ENCODE results near the gene ZNF768.
A peak's percentile ranks its signal among the peaks of the same experiment; 100 is the strongest.

ZNF768 gene

GRCh38 chr16:30565984-30566383 is 39.6 kb upstream of the ZNF768 start:
- H3K36me3 ChIP-seq (ENCODE audit: control insufficient read depth, insufficient read depth, low read length): no peaks in the 10 kb centered on the region
- no peak overlapping the region for H3K4me3 ChIP-seq (ENCODE audit: low read depth, low read length)
- no peak overlapping the region for H3K27ac ChIP-seq (ENCODE audit: low read depth, low read length)
- no peaks in the 10 kb centered on the region for H3K27me3 ChIP-seq (ENCODE audit: control insufficient read depth, insufficient read depth, low read length)
- peaks cover 8% of the 10 kb centered on the region for H3K4me1 ChIP-seq (ENCODE audit: control insufficient read depth, insufficient read depth, low read length)
- H3K9ac ChIP-seq (ENCODE audit: low read depth, low read length): no peak overlapping the region
- no peaks in the 10 kb centered on the region for H3K9me3 ChIP-seq (ENCODE audit: control insufficient read depth, insufficient read depth, low read length)

GRCh38 chr16:30565526-30565925 is 39.2 kb upstream of the ZNF768 start:
- H3K27ac ChIP-seq (ENCODE audit: low read depth, low read length): no peak overlapping the region
- no peaks in the 10 kb centered on the region for H3K9me3 ChIP-seq (ENCODE audit: control insufficient read depth, insufficient read depth, low read length)
- H3K27me3 ChIP-seq (ENCODE audit: control insufficient read depth, insufficient read depth, low read length): no peaks in the 10 kb centered on the region
- H3K4me3 ChIP-seq (ENCODE audit: low read depth, low read length): no peak overlapping the region
- no peaks in the 10 kb centered on the region for H3K36me3 ChIP-seq (ENCODE audit: control insufficient read depth, insufficient read depth, low read length)
- no peak overlapping the region for H3K9ac ChIP-seq (ENCODE audit: low read depth, low read length)
- peaks cover 5% of the 10 kb centered on the region for H3K4me1 ChIP-seq (ENCODE audit: control insufficient read depth, insufficient read depth, low read length)

- Histone ChIP-seq H3K4me3 (ENCODE audit: low read depth, low read length) (no peak overlapping the region), H3K27ac (ENCODE audit: low read depth, low read length) (no peak overlapping the region), H3K27me3 (ENCODE audit: control insufficient read depth, insufficient read depth, low read length) (no peaks in the 10 kb centered on the region)
Measured at GRCh38 chr16:30562021-30562420, 35.7 kb upstream of the ZNF768 start.

GRCh38 chr16:30561089-30561816 is 34.9 kb upstream of the ZNF768 start:
- H3K9me3 ChIP-seq (ENCODE audit: control insufficient read depth, insufficient read depth, low read length): no peaks in the 10 kb centered on the region
- H3K4me3 ChIP-seq (ENCODE audit: low read depth, low read length): peak overlapping the region; percentile 14
- H3K36me3 ChIP-seq (ENCODE audit: control insufficient read depth, insufficient read depth, low read length): 0 out of 2 replicates have a peak, but pooled peaks cover under 1% of the 10 kb centered on the region
- H3K27ac ChIP-seq (ENCODE audit: low read depth, low read length): no peak overlapping the region
- no peaks in the 10 kb centered on the region for H3K27me3 ChIP-seq (ENCODE audit: control insufficient read depth, insufficient read depth, low read length)
- H3K9ac ChIP-seq (ENCODE audit: low read depth, low read length): no peak overlapping the region
- peaks cover 4% of the 10 kb centered on the region; the same call in 1 of the 2 replicates for H3K4me1 ChIP-seq (ENCODE audit: control insufficient read depth, insufficient read depth, low read length)

More at GRCh38 chr16:30562021-30562420, 35.7 kb upstream of the ZNF768 start:
- Histone ChIP-seq H3K36me3 (ENCODE audit: control insufficient read depth, insufficient read depth, low read length) (no peaks in the 10 kb centered on the region), H3K9me3 (ENCODE audit: control insufficient read depth, insufficient read depth, low read length) (no peaks in the 10 kb centered on the region), H3K9ac (ENCODE audit: low read depth, low read length) (no peak overlapping the region), H3K4me1 (ENCODE audit: control insufficient read depth, insufficient read depth, low read length) (peaks cover 4% of the 10 kb centered on the region; the same call in 1 of the 2 replicates)

GRCh38 chr16:30559690-30560089 is 33.3 kb upstream of the ZNF768 start:
- Histone ChIP-seq H3K9me3 (ENCODE audit: control insufficient read depth, insufficient read depth, low read length) (no peaks in the 10 kb centered on the region), H3K4me1 (ENCODE audit: control insufficient read depth, insufficient read depth, low read length) (peaks cover 6% of the 10 kb centered on the region; the same call in 1 of the 2 replicates), H3K9ac (ENCODE audit: low read depth, low read length) (no peak overlapping the region), H3K27me3 (ENCODE audit: control insufficient read depth, insufficient read depth, low read length) (no peaks in the 10 kb centered on the region), H3K27ac (ENCODE audit: low read depth, low read length) (no peak overlapping the region), H3K4me3 (ENCODE audit: low read depth, low read length) (no peak overlapping the region), H3K36me3 (ENCODE audit: control insufficient read depth, insufficient read depth, low read length) (peaks cover 12% of the 10 kb centered on the region)

GRCh38 chr16:30558789-30559377 is 32.5 kb upstream of the ZNF768 start:
- no peaks in the 10 kb centered on the region for H3K27me3 ChIP-seq (ENCODE audit: control insufficient read depth, insufficient read depth, low read length)

GRCh38 chr16:30557957-30558788 is 31.8 kb upstream of the ZNF768 start, which contains the start of gene ZNF764:
TSS of gene ZNF764 (minus strand) at chr16:30558374. CDS start at chr16:30558182, 192 bp downstream.
- H3K4me1 ChIP-seq (ENCODE audit: control insufficient read depth, insufficient read depth, low read length): peaks cover 6% of the 10 kb centered on the region; the same call in 1 of the 2 replicates
- H3K9me3 ChIP-seq (ENCODE audit: control insufficient read depth, insufficient read depth, low read length): no peaks in the 10 kb centered on the region
- H3K27ac ChIP-seq (ENCODE audit: low read depth, low read length): peak within 1 kb of the TSS; percentile 96

More at GRCh38 chr16:30558789-30559377, 32.5 kb upstream of the ZNF768 start:
- H3K9me3 ChIP-seq (ENCODE audit: control insufficient read depth, insufficient read depth, low read length): no peaks in the 10 kb centered on the region
- peaks cover 6% of the 10 kb centered on the region; the same call in 1 of the 2 replicates for H3K4me1 ChIP-seq (ENCODE audit: control insufficient read depth, insufficient read depth, low read length)
- H3K9ac ChIP-seq (ENCODE audit: low read depth, low read length): peak overlapping the region; percentile 60
- H3K27ac ChIP-seq (ENCODE audit: low read depth, low read length): peak overlapping the region; percentile 96
- H3K4me3 ChIP-seq (ENCODE audit: low read depth, low read length): peak overlapping the region; percentile 51
- peaks cover 20% of the 10 kb centered on the region for H3K36me3 ChIP-seq (ENCODE audit: control insufficient read depth, insufficient read depth, low read length)

GRCh38 chr16:30557707-30557956 is 31.3 kb upstream of the ZNF768 start:
- Histone ChIP-seq H3K4me3 (ENCODE audit: low read depth, low read length) (peak overlapping the region; percentile 99), H3K9ac (ENCODE audit: low read depth, low read length) (peak overlapping the region; percentile 84), H3K4me1 (ENCODE audit: control insufficient read depth, insufficient read depth, low read length) (peaks cover 6% of the 10 kb centered on the region; the same call in 1 of the 2 replicates), H3K27me3 (ENCODE audit: control insufficient read depth, insufficient read depth, low read length) (no peaks in the 10 kb centered on the region), H3K27ac (ENCODE audit: low read depth, low read length) (peak overlapping the region; percentile 96), H3K9me3 (ENCODE audit: control insufficient read depth, insufficient read depth, low read length) (no peaks in the 10 kb centered on the region), H3K36me3 (ENCODE audit: control insufficient read depth, insufficient read depth, low read length) (peaks cover 28% of the 10 kb centered on the region)

More at GRCh38 chr16:30557957-30558788, 31.8 kb upstream of the ZNF768 start, which contains the start of gene ZNF764:
- Histone ChIP-seq H3K9ac (ENCODE audit: low read depth, low read length) (peak within 1 kb of the TSS; percentile 84), H3K4me3 (ENCODE audit: low read depth, low read length) (peak within 1 kb of the TSS; percentile 99), H3K27me3 (ENCODE audit: control insufficient read depth, insufficient read depth, low read length) (no peaks in the 10 kb centered on the region), H3K36me3 (ENCODE audit: control insufficient read depth, insufficient read depth, low read length) (peaks cover 27% of the 10 kb centered on the region)

- H3K9me3 ChIP-seq (ENCODE audit: control insufficient read depth, insufficient read depth, low read length): no peaks in the 10 kb centered on the region
- H3K4me1 ChIP-seq (ENCODE audit: control insufficient read depth, insufficient read depth, low read length): peaks cover 6% of the 10 kb centered on the region; the same call in 1 of the 2 replicates
- no peaks in the 10 kb centered on the region for H3K27me3 ChIP-seq (ENCODE audit: control insufficient read depth, insufficient read depth, low read length)
- H3K4me3 ChIP-seq (ENCODE audit: low read depth, low read length): no peak overlapping the region
- H3K27ac ChIP-seq (ENCODE audit: low read depth, low read length): no peak overlapping the region
- peaks cover 28% of the 10 kb centered on the region for H3K36me3 ChIP-seq (ENCODE audit: control insufficient read depth, insufficient read depth, low read length)
- H3K9ac ChIP-seq (ENCODE audit: low read depth, low read length): no peak overlapping the region
Measured at GRCh38 chr16:30556125-30556473, 29.7 kb upstream of the ZNF768 start.

- Histone ChIP-seq H3K9ac (ENCODE audit: low read depth, low read length) (no peak overlapping the region), H3K4me1 (ENCODE audit: control insufficient read depth, insufficient read depth, low read length) (peaks cover 6% of the 10 kb centered on the region; the same call in 1 of the 2 replicates), H3K9me3 (ENCODE audit: control insufficient read depth, insufficient read depth, low read length) (no peaks in the 10 kb centered on the region), H3K27me3 (ENCODE audit: control insufficient read depth, insufficient read depth, low read length) (no peaks in the 10 kb centered on the region), H3K27ac (ENCODE audit: low read depth, low read length) (no peak overlapping the region), H3K36me3 (ENCODE audit: control insufficient read depth, insufficient read depth, low read length) (peaks cover 28% of the 10 kb centered on the region), H3K4me3 (ENCODE audit: low read depth, low read length) (no peak overlapping the region)
Measured at GRCh38 chr16:30555315-30556124, 29.2 kb upstream of the ZNF768 start.

Data from HUES48 (cell line).